Gastrocnemius medialis (tissue), 4 donors: ENCODE results near the gene NOD2.

Experiments used
- CTCF ChIP-seq, 5 experiments: fragments of 450-650 bp in 3 of 5; fragments of 200-600 bp in 2 of 5; sonication (generic) in 2 of 5; IDR thresholded peaks in 4 of 5; conservative IDR thresholded peaks in 1 of 5; 1 replicate in 4 of 5; 2 replicates in 1 of 5; pipeline ENCODE4 v1.5.1; 2016 to 2019; ENCODE audit warnings: antibody characterized with exemption in 5 of 5, mild to moderate bottlenecking in 3 of 5, moderate library complexity in 3 of 5
- POLR2A ChIP-seq, 2 donors: fragments of 450-650 bp; IDR thresholded peaks; one replicate each; pipeline ENCODE4 v1.6.1; 2017; ENCODE audit warnings: antibody characterized with exemption in 2 of 2, mild to moderate bottlenecking in 2 of 2, moderate library complexity in 2 of 2

GRCh38 chr16:50644729-50645128 is 48.7 kb upstream of the NOD2 start:
- TF ChIP-seq CTCF (IDR thresholded peaks at IDR 0.05 in 4 of 5, conservative IDR thresholded peaks at IDR 0.05 in 1 of 5) = peak in 1 of 5 experiments; percentile 12
- no peak for TF ChIP-seq POLR2A (IDR thresholded peaks at IDR 0.05)
